MCF 10A (cell line): ENCODE data around the gene BIRC2. TPM values are rescaled to one million over a fixed set of nuclear protein-coding genes. Genes with fewer than 3 reads are reported as not detected.

Source experiments
- BruUV-seq: library from RNA; stranded (reverse); fragments of 400-500 nt; replicated peaks from 2 replicates; lab custom pipeline; 2021; lab: Mats Ljungman, UMichigan
- CTCF ChIA-PET: fragments of 300-600 bp; sonication (Branson Sonifier 250); formaldehyde crosslinking; extraction: SDS; loops from one replicate; lab custom pipeline; 2021; ENCODE audit warnings: antibody characterized with exemption, inconsistent platforms; lab: Yijun Ruan, JAX
- POLR2A ChIA-PET: fragments of 300-600, 350-650 bp; sonication (Branson Sonifier 250); formaldehyde crosslinking; extraction: SDS; loops from one replicate; lab custom pipeline; 2020; ENCODE audit warnings: antibody characterized with exemption, inconsistent platforms; lab: Yijun Ruan, JAX
- DNase-seq: peaks from one replicate; pipeline ENCODE4 v3.0.0-alpha.2; 2018; ENCODE audit not compliant: unreplicated experiment
- H3K27ac Mint-ChIP-seq: one replicate; pipeline ENCODE4 v1.8.0; 2022; ENCODE audit warnings: mild to moderate bottlenecking, low read depth, mixed read lengths; ENCODE audit not compliant: unreplicated experiment
- H3K27me3 Mint-ChIP-seq: one replicate; pipeline ENCODE4 v1.8.0; 2022; ENCODE audit warnings: mixed read lengths; ENCODE audit not compliant: insufficient read depth, unreplicated experiment
- H3K36me3 Mint-ChIP-seq: one replicate; pipeline ENCODE4 v1.8.0; 2022; ENCODE audit warnings: mild to moderate bottlenecking, moderate library complexity, mixed read lengths; ENCODE audit not compliant: insufficient read depth, unreplicated experiment
- H3K4me1 Mint-ChIP-seq: one replicate; pipeline ENCODE4 v1.8.0; 2022; ENCODE audit warnings: mixed read lengths; ENCODE audit not compliant: insufficient read depth, unreplicated experiment
- H3K4me3 Mint-ChIP-seq: one replicate; pipeline ENCODE4 v1.8.0; 2022; ENCODE audit warnings: mild to moderate bottlenecking, moderate library complexity, mixed read lengths; ENCODE audit not compliant: unreplicated experiment
- H3K9me3 Mint-ChIP-seq: one replicate; pipeline ENCODE4 v1.8.0; 2022; ENCODE audit warnings: mixed read lengths; ENCODE audit not compliant: unreplicated experiment
- CTCF ChIP-seq: fragments of 200-600 bp; IDR thresholded peaks from one replicate; pipeline ENCODE4 v1.8.0; 2022; ENCODE audit warnings: antibody characterized with exemption, mild to moderate bottlenecking; ENCODE audit not compliant: unreplicated experiment
- intact Hi-C: fragments of 100-400 bp; cut with micrococcal nuclease; formaldehyde crosslinking; loops from 2 replicates; pipeline ENCODE4 v1.14.1; 2022
- total RNA-seq: library from RNA; stranded (reverse); gene quantifications from 2 replicates; pipeline ENCODE4 v1.2.3, GENCODE V29; 2022

The BIRC2 gene
- total RNA-seq, 1 experiment from 2014 or later = 50.0 TPM

GRCh38 chr11:102307727-102308038 is 39.3 kb upstream of the BIRC2 start:
- intact Hi-C loops = loop anchor here (5.0 kb wide), 1 partner anchor 40 kb away; the partner anchor contains the start of gene BIRC2
- BruUV-seq = no TSS peak
- peaks cover 44% of the 10 kb centered on the region for H3K4me1 Mint-ChIP-seq
- peak overlapping the region; percentile 99 for H3K27ac Mint-ChIP-seq
- no peak for DNase-seq
- POLR2A ChIA-PET = interaction anchor here (1.0 to 6.9 kb wide), 9 partner anchors 10 to 188 kb away, joined by 3 to 274 read pairs (median 4); partner anchors contain the start of genes BIRC2 and BIRC3
- TF ChIP-seq CTCF = no peak
- CTCF ChIA-PET = interaction anchor here (0.7 to 3.0 kb wide), 7 partner anchors 9 to 305 kb away, joined by 3 to 45 read pairs (median 4); no protein-coding TSS in a partner anchor
- no peak overlapping the region for H3K4me3 Mint-ChIP-seq
- H3K9me3 Mint-ChIP-seq = no peaks in the 10 kb centered on the region
- H3K27me3 Mint-ChIP-seq = no peaks in the 10 kb centered on the region
- H3K36me3 Mint-ChIP-seq = peaks cover 4% of the 10 kb centered on the region

GRCh38 chr11:102309621-102310541 is 37.1 kb upstream of the BIRC2 start:
- Mint-ChIP-seq H3K27me3 (no peaks in the 10 kb centered on the region), H3K4me1 (peaks cover 49% of the 10 kb centered on the region), H3K9me3 (no peaks in the 10 kb centered on the region), H3K27ac (peak overlapping the region; percentile 79), H3K36me3 (peaks cover 4% of the 10 kb centered on the region), H3K4me3 (peak overlapping the region; percentile 38)
- ChIA-PET POLR2A (interaction anchor here (0.6 to 6.9 kb wide), 8 partner anchors 8 to 244 kb away, joined by 3 to 274 read pairs (median 12); partner anchors contain the start of gene BIRC3), CTCF (interaction anchor here (0.6 to 14.7 kb wide), 4 partner anchors 9 to 57 kb away, joined by 3 to 239 read pairs (median 4); no protein-coding TSS in a partner anchor)
- TF ChIP-seq CTCF = peak; percentile 26
- BruUV-seq = no TSS peak
- intact Hi-C loops = loop anchor here (5.0 kb wide), 1 partner anchor 37 kb away; the partner anchor contains the start of gene BIRC2
- DNase-seq = peak; percentile 86

- ChIA-PET CTCF (interaction anchor here (14.7 kb wide), 1 partner anchor 21 kb away, joined by 239 read pairs; no protein-coding TSS in a partner anchor), POLR2A (interaction anchor here (0.9 to 5.1 kb wide), 5 partner anchors 18 to 132 kb away, joined by 3 to 36 read pairs (median 7); no protein-coding TSS in a partner anchor)
- TF ChIP-seq CTCF = no peak
- Mint-ChIP-seq H3K27me3 (no peaks in the 10 kb centered on the region), H3K9me3 (no peaks in the 10 kb centered on the region), H3K4me3 (peak overlapping the region; percentile 69), H3K27ac (peak overlapping the region; percentile 99), H3K36me3 (peaks cover 11% of the 10 kb centered on the region), H3K4me1 (peaks cover 30% of the 10 kb centered on the region)
- no peak for DNase-seq
- BruUV-seq = no TSS peak
- intact Hi-C loops = no loop called here
These were observed 34.3 kb upstream of the BIRC2 start for GRCh38 chr11:102312667-102313066.
